Lung (tissue), 12 donors: ENCODE data around the gene DEGS1. TPM values are rescaled to one million over a fixed set of nuclear protein-coding genes. Genes with fewer than 3 reads are reported as not detected.

Source experiments
- ATAC-seq: fragments of 200-7000 bp; cut with Tn5 transposase; one replicate; pipeline ENCODE4 v1.9.1; 2020; ENCODE audit warnings: moderate number of reproducible peaks; ENCODE audit not compliant: insufficient read depth, low FRiP score
- DNase-seq, 3 donors: peaks; one replicate each; pipeline ENCODE4 v3.0.0-alpha.2; 2013 to 2017
- H3K27ac ChIP-seq, 2 donors: one replicate each; pipeline ENCODE4 v1.5.1; 2013; ENCODE audit warnings: mild to moderate bottlenecking in 2 of 2, moderate library complexity in 2 of 2, control low read depth in 1 of 2, inconsistent platforms in 1 of 2, low read depth in 1 of 2, low read length in 1 of 2
- H3K27me3 ChIP-seq, 3 donors: one replicate each; pipeline ENCODE4 v1.5.1; 2013; ENCODE audit warnings: low read length in 2 of 3; ENCODE audit not compliant: control insufficient read depth in 3 of 3, insufficient read depth in 3 of 3
- H3K36me3 ChIP-seq, 4 donors: one replicate each; pipeline ENCODE4 v1.5.1; 2013; ENCODE audit warnings: low read length in 4 of 4, mild to moderate bottlenecking in 1 of 4, moderate library complexity in 1 of 4; ENCODE audit not compliant: control insufficient read depth in 4 of 4, insufficient read depth in 4 of 4
- H3K4me1 ChIP-seq, 5 donors: one replicate each; pipeline ENCODE4 v1.5.1; 2013; ENCODE audit warnings: low read length in 5 of 5, mild to moderate bottlenecking in 2 of 5, moderate library complexity in 1 of 5; ENCODE audit not compliant: control insufficient read depth in 5 of 5, insufficient read depth in 5 of 5
- H3K4me3 ChIP-seq: one replicate; pipeline ENCODE4 v1.5.1; 2013; ENCODE audit warnings: mild to moderate bottlenecking, control low read depth, moderate library complexity
- H3K9ac ChIP-seq, 2 donors: one replicate each; pipeline ENCODE4 v1.5.1; 2013; ENCODE audit warnings: low read length in 2 of 2, control low read depth in 1 of 2; ENCODE audit not compliant: insufficient read depth in 1 of 2
- H3K9me3 ChIP-seq, 4 donors: one replicate each; pipeline ENCODE4 v1.5.1; 2013; ENCODE audit warnings: low read length in 3 of 4, mild to moderate bottlenecking in 1 of 4, moderate library complexity in 1 of 4; ENCODE audit not compliant: control insufficient read depth in 4 of 4, insufficient read depth in 3 of 4
- WGBS, 2 donors: extraction: QIAGEN DNeasy Blood & Tissue Kit; methylation state at CpG; one replicate each; pipeline ENCODE4 v1.1.7; 2013; 5-methylcytosine and 5-hydroxymethylcytosine counted together
- polyA plus RNA-seq, 2 donors: library from polyadenylated mRNA; stranded (reverse); fragments of 200-250 nt; gene quantifications; one replicate each; pipeline ENCODE4 v1.2.1, GENCODE V29; 2013
- total RNA-seq, 2 donors: library from RNA; depleted of rRNA in 1 of 2; stranded (reverse); fragments of >200 nt in 1 of 2; gene quantifications; one replicate each; pipeline ENCODE4 v1.2.1, GENCODE V29; 2014 to 2021
- TF ChIP-seq, protein P1 (sequence below): IDR thresholded peaks from 2 replicates; pipeline ENCODE4 v1.5.1; 2012; ENCODE audit warnings: mild to moderate bottlenecking; ENCODE audit errors: control extremely low read depth, extremely low read depth
- donor health status: control.
- donor health status: control.
- donor health status: Bipolar disorder and iron deficiency.
- donor health status: healthy.
- donor health status: DM: yes; HTN: yes; CAD: no.

Gene DEGS1
- total and polyA plus RNA-seq, 4 donors = 41.2 to 69.7 (median 67.2) TPM

DNA sequence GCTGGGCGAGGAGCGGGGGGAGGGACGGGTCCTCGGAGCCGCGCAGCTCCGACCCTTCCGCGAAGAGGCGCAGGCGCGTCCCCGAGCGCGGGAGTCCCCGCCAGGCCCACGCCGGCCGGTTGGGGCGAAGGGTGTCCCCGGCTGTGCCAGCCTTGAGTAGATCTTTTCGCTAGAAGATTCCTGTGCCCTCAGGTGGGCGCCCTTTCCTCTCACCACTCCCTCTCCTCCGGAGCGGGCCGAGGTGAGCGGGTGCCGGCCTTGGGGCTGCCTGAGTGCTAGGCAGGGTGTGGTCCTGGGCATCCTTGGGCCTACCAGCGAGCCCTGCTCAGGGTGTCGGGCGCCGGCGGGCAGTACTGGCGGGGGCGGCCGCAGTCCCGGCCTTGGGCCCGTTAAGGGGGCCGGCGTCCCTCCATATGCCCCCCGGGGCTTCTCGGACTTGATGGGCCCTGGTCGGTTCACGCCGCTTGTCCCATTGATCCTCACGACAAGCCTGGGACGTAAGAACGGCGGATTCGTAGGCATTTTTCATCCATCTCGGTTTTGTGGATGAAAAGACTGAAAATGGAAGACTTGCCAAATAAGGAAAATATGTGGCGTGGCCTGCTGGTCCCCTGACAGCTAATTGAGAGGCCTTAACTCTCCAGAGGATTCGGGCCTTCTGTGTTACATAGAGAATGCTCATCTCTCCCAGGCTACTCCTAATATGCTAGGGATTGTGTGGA is 712 bp downstream of the DEGS1 start:
- Histone ChIP-seq H3K4me1 (peaks cover 0 to 19% (median 9%) of the 10 kb centered on the region in 5 donors), H3K36me3 (peaks cover 0 to 3% (median 0%) of the 10 kb centered on the region in 4 donors), H3K4me3 (peak overlapping the region; percentile 63), H3K9ac (peak overlapping the region; percentile 44 to 89), H3K27me3 (no peaks in the 10 kb centered on the region), H3K27ac (peak overlapping the region; percentile 77 to 95), H3K9me3 (no peaks in the 10 kb centered on the region)
- ATAC-seq = peak; percentile 80
- DNase-seq = peak; percentile 71 to 76 (median 74)
- 1 to 2% methylated on average over 31 to 53 of the region's 53 CpGs for WGBS, 2 donors
- TF ChIP-seq, protein P1, sequence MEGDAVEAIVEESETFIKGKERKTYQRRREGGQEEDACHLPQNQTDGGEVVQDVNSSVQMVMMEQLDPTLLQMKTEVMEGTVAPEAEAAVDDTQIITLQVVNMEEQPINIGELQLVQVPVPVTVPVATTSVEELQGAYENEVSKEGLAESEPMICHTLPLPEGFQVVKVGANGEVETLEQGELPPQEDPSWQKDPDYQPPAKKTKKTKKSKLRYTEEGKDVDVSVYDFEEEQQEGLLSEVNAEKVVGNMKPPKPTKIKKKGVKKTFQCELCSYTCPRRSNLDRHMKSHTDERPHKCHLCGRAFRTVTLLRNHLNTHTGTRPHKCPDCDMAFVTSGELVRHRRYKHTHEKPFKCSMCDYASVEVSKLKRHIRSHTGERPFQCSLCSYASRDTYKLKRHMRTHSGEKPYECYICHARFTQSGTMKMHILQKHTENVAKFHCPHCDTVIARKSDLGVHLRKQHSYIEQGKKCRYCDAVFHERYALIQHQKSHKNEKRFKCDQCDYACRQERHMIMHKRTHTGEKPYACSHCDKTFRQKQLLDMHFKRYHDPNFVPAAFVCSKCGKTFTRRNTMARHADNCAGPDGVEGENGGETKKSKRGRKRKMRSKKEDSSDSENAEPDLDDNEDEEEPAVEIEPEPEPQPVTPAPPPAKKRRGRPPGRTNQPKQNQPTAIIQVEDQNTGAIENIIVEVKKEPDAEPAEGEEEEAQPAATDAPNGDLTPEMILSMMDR = no peak

DNA sequence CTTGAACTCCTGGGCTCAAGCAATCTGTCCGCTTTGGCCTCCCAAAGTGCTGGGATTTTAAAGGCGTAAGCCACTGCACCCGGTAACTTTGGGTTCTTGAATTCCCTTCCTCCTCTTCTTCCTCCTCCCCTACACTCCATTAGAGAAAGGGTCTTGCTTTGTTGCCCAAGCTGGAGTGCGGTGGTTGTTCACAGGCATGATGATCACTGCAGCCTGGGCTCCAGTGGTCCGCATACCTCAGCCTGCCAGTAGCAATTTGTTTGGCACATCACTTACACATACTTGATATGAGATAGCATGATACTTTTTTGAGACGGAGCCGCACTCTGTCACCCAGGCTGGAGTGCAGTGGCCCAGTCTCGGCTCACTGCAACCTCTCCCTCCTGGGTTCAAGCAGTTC is 2.2 kb downstream of the DEGS1 start:
- Histone ChIP-seq H3K4me3 (no peak overlapping the region), H3K27ac (no peak overlapping the region), H3K36me3 (peaks cover 0 to 6% (median 2%) of the 10 kb centered on the region in 4 donors), H3K4me1 (peaks cover 0 to 19% (median 9%) of the 10 kb centered on the region in 5 donors), H3K27me3 (no peaks in the 10 kb centered on the region), H3K9ac (no peak overlapping the region), H3K9me3 (no peaks in the 10 kb centered on the region)
- ATAC-seq (no peak), DNase-seq (no peak)
- TF ChIP-seq, protein P1 = no peak
- WGBS, 2 donors = 91 to 93% methylated on average over 8 of the region's 8 CpGs

DNA sequence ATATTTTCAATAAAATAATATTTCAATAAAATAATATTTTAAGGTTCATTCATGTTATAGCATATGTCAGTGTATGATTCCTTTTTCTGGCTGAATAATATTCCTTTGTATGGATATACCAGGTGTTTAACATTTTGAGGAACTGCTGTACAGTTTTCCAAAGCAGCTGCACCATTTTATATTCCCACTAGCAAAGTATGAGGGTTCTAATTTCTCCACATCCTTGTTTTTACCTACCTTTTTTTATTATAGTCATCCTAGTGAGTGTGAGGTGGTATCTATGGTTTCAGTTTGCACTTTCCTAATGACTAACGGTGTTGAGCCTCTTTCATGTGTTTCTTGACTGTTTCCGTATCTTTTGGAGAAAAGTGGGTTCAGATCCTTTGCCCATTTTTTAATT is 5.2 kb downstream of the DEGS1 start:
- 93 to 95% methylated on average over 2 of the region's 2 CpGs for WGBS, 2 donors
- DNase-seq = no peak
- peaks cover 0 to 14% (median 6%) of the 10 kb centered on the region in 5 donors for H3K4me1 ChIP-seq
- ATAC-seq = no peak
- H3K27me3 ChIP-seq = no peaks in the 10 kb centered on the region
- H3K9me3 ChIP-seq = no peaks in the 10 kb centered on the region
- no peak overlapping the region for H3K27ac ChIP-seq
- H3K4me3 ChIP-seq = no peak overlapping the region
- TF ChIP-seq, protein P1 = no peak
- H3K9ac ChIP-seq = no peak overlapping the region
- peaks cover 2 to 18% (median 6%) of the 10 kb centered on the region in 4 donors for H3K36me3 ChIP-seq
